ENCODE data around the gene PABPC5.

The PABPC5 gene

GRCh38 chrX:91434351-91435168, at the start of gene PABPC5:
Gene PABPC5, plus strand, starts transcription at chrX:91434839. Its CDS starts 739 bp downstream, at chrX:91435578.
- no peak for DNase-seq

- DNase-seq = no peak
Measured at GRCh38 chrX:91389026-91389425, 45.6 kb upstream of the PABPC5 start.

GRCh38 chrX:91414713-91415112, 19.9 kb upstream of the PABPC5 start:
- DNase-seq = no peak

GRCh38 chrX:91435395-91435794, 756 bp downstream of the PABPC5 start:
- no peak for DNase-seq

Data from DMS 273 treated with DMSO at 0.1 percent for 48 hours (cell line).